ENCODE data around the gene WEE1.
A peak's percentile ranks its signal among the peaks of the same experiment; 100 is the strongest.
"Not testable (repeated sequence)": the region's sequence is repeated elsewhere in the genome, so short reads cannot be mapped to it uniquely, and the experiment has no call there.

WEE1 gene

GRCh38 chr11:9600644-9601036, 27.2 kb downstream of the WEE1 start:
- DNase-seq, result no peak

GRCh38 chr11:9601037-9601875, 27.8 kb downstream of the WEE1 start:
- peak; percentile 78 for DNase-seq

GRCh38 chr11:9601876-9602199, 28.4 kb downstream of the WEE1 start:
- no peak for DNase-seq

- not testable (repeated sequence) for DNase-seq
Measured at GRCh38 chr11:9603214-9603613, 29.7 kb downstream of the WEE1 start.

DNA sequence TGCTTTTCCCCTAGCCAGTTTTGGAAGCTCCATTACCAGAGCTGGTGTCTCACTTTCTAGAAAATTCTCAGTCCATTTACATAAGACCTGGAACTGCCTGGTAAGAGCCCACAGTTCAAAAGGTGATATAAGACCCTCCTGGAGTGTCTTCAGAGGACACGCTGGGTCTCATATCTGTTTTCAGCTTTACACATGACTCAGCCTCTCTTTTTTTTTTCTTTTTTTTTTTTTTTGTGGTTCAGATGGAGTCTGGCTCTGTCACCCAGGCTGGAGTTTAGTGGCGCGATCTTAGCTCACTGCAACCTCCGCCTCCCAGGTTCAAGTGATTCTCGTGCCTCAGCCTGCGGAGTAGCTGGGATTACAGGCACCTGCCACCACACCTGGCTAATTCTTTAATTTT, 30.7 kb downstream of the WEE1 start:
- no peak for DNase-seq

- no peak for DNase-seq
Measured at GRCh38 chr11:9605742-9606141, 32.3 kb downstream of the WEE1 start.

DNA sequence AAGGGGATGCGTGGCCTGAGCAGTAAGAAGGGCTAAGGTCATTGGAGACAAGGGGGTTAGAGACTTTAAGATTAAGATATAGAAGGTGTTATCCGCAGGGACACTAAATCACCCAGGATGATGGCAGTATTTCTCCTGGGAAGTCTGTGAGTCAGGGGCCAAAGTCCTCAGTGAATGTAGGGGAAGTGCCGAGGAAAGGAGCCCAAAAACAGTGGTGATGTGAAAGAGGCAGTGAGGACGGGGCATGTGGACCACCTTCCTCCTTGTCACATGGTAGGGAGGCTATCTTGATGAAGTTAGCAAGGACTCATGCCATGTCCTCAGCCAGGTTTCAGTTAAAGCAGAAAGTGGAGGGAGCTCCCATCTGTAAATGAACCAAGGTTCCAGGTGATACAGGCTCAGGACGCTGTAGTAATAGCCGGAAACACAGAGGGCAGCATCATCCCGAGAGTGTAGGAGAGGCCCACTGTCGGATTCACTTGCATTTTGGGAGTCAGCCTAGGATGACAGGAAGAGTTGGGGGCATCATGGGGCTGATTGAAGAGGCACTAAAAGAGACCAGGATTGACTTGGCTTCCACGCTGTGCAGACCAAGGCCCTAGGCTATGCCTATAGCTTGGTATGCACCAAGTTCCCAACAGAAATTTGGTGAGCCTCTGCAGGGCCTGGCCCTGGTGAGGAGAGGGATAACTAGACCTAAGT, 33.5 kb downstream of the WEE1 start:
- DNase-seq, result no peak

GRCh38 chr11:9607511-9607899, 34.0 kb downstream of the WEE1 start:
- no peak for DNase-seq

GRCh38 chr11:9609002-9609759, 35.7 kb downstream of the WEE1 start:
- no peak for DNase-seq

GRCh38 chr11:9609841-9610240, 36.4 kb downstream of the WEE1 start:
- DNase-seq, result no peak

DNA sequence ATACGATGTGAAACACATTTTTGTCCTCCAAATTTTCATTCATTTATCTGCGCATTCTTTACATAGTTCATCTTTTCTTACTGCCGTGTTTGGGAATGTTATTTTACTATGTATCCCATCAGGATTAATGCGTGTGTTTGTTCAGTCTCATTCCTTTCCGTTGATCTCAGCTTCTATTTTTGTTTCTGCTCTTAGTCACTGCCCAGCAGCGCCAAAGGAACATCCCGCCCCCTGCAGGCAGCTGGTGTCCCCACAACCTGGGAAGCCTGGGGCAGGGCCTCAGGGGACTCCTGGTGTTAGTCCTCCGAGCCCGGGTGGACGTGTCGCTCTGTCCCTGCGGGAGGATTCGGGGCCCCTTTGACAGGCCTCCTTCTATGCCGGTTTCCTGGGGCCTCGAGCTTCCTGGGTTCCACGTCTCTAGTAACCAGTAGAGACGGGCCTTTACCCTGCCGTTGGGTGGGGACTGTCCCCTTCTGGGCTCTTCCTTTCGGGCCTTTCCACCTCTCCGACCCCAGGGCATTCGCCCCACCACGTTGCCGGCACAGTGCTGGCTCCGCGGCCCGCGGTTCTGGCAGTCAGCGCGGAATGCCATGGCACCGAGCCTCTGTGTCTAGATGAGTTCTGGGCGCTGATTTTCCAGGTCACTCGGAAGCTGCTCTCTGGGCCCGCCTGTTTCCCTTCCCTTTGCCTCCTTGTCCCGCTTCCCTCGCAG, 39.8 kb downstream of the WEE1 start:
- peak; percentile 89 for DNase-seq

DNA sequence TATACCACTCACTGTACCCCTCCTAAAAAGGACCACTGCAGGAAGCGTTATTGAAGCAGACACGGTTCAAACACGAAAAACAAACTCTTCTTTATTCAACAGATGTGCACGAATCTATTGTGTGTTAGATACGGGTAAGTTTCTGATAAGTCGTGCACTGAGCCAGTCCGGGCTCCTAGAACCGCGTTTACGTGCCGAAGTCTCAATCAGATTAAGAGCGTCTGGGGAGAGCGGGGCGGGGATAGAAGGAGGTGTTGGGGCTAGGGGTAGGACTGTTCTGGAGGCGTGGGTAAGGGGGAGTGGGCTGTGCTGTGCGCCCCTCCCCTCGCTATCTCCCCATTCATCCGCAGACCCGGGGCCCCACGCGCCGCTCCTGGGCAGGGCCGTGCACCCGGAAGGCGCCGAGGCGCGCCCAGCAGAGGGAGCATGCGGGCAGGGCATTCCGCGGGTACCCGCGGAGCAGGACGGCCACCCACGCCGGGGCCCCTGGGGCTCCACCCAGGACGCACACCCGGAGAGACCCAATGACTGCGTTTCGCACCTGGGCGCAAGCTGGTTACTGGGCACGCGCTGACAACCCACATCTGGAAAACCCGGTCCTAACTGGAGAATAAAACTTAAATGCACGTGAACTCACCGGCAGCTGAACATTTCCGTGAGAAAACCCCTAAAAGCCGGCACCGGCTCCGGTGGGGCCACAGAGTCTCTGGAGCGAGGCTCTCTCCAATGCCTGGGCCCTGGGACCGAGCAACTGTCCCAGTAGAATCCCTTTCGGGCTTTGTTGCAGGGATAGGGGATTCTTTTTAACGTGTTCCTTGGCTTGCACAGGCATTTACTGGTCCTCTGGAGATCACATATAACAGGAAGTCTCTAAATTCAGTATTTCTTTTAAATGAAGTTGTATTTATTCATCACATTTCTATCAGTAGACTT, 40.6 kb downstream of the WEE1 start:
- DNase-seq, result peak; percentile 92

DNA sequence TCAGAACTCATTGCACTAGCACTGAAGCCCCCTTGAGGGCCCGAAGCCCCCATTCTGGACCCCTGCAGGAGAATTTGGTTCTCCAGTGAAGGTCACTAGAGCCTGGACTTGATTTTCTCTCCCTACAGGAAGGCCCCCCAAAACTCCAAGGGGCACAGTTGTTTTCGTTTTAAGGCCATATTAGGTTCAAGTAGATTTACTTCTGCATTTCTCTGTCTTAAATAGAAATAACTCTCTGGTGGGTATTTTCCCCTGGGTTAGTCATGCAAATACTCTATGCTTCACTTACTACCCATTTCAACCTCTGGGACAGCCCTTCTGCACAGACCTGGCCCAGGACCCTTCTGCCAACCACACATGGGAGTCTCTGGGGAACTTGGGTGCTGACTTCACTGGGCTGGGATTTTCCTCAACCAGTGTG, 41.6 kb downstream of the WEE1 start:
- DNase-seq, result peak; percentile 7

- no peak for DNase-seq
Measured at GRCh38 chr11:9616042-9616675, 42.7 kb downstream of the WEE1 start.

- DNase-seq, result no peak
Measured at GRCh38 chr11:9616858-9617257, 43.4 kb downstream of the WEE1 start.

DNA sequence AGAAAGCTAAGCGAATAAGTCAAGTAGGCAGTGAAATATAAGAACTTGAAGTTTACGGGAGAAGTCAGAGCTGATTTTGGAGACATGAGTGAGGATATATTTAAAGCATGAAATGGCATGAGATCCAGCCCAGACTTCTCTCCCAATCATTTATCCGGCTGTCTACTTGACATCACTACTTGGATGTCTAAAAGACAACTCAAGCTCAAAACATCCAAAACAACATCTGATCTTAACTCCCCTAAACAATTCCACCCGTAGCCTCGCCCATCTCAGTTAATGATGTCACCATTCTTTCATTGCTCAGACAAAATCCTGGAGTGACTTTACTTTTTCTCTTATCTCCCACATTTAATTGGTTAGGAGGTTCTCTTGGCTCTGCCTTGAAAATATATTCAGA, 44.5 kb downstream of the WEE1 start:
- DNase-seq, result no peak

DNA sequence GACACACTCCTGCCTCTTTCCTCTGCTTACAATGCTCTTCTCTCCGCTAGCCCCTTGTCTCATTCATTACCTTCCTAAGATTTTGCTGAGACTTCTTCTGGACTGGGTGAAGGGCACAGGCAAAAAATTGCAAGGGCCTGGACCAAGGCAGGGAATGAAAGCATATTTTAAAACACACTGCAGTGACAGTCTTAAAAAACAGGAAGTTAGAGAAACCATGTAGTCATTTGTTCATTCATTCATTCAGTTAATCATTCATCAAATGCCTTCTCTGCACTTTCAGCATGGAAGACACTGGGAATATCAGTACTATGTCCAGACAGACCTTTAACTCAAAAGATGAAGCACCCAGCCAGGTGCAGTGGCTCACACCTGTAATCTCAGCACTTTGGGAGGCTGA, 45.5 kb downstream of the WEE1 start:
- no peak for DNase-seq

- no peak for DNase-seq
Measured at GRCh38 chr11:9619971-9620370, 46.5 kb downstream of the WEE1 start.

- DNase-seq, result not testable (repeated sequence)
Measured at GRCh38 chr11:9622353-9622752, 48.9 kb downstream of the WEE1 start.

DNA sequence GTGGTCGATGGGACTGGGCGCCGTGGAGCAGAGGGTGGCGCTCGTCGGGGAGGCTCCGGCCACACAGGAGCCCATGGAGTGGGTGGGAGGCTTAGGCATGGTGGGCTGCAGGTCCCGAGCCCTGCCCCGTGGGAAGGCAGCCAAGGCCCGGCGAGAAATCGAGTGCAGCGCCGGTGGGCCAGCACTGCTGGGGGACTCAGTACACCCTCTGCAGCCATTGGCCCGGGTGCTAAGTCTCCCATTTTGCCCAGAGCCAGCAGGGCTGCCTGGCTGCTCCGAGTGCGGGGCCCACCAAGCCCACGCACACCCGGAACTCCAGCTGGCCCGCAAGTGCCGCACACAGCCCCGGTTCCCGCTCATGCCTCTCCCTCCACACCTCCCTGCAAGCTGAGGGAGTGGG, 49.6 kb downstream of the WEE1 start:
- not testable (repeated sequence) for DNase-seq

DNA sequence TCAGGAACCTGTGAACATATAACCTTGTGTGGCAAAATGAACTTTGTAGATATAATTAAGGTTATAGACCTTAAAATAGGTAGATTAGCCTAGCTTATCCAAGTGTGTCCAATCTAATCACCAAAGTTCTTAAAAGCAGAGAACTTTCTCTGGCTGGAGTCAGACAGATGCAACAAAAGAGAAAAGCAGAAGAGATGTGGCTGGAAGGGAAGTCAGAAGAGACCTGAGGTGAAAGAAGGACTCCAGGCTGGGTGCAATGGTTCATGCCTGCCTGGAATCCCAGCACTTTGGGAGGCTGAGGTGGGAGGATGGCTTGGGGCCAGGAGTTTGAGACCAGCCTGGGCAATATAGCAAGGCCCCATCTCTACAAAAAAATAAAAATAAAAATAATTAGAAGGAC, 51.0 kb downstream of the WEE1 start:
- no peak for DNase-seq

GRCh38 chr11:9625162-9625561, 51.7 kb downstream of the WEE1 start:
- no peak for DNase-seq

Measured in CD4-positive, alpha-beta T cell treated with Interleukin-17A for 1 hour (primary cell).